ENCODE results near the gene YIPF2. TPM values are rescaled to one million over a fixed set of nuclear protein-coding genes. Genes with fewer than 3 reads are reported as not detected.

The YIPF2 gene
- total RNA-seq, 3 donors from 2014 or later (not counting 1 experiment from before 2014, with no cell fraction given) = 26.4 to 27.8 (median 27.2) TPM

DNA sequence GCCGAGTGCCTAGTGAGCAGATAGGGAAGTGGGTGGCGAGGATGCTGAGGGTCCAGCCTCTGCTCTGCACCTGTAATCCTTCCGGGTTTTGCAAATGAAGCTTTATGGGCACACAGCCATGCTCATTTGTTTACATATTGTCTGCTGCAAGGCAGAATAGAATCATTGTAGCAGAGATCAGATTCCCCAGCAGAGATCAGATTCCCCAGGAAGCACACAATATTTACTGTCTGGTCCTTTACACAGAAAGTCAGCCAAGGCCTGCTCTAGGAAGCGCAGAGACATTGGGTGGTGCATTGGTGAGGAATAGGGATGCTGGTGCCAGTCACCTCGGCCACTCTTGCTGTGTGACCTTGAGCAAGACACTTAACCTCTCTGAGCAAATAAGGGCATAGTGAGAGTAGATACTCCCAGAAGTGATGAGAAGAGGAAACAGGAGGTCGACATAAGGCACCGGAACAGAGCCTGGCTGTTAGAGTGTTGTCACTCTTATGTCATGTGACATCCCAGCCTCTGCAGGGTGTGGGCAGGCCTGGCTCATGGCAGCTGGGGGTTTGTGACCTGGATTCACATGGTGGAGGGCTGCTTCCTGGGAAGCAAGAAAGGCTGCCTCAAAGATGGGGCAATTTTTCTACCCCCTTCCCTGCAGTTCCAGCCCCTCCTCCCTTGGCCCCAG is 31.4 kb downstream of the YIPF2 start:
- intact Hi-C loops (cut with micrococcal nuclease) = no loop called here
- Mint-ChIP-seq H3K4me3 (no peak overlapping the region), H3K4me1 (peaks cover 7 to 10% of the 10 kb centered on the region in 2 donors), H3K27ac (peak overlapping the region in 1 of 2 donors; percentile 42), H3K27me3 (ENCODE audit: low read depth in 2 of 2) (no peaks in the 10 kb centered on the region), H3K9me3 (no peaks in the 10 kb centered on the region), H3K36me3 (no peaks in the 10 kb centered on the region)
- no peaks in the 10 kb centered on the region for H3K27me3 ChIP-seq (ENCODE audit: control insufficient read depth, insufficient read depth, low read length)
- no peak overlapping the region for H3K27ac ChIP-seq (ENCODE audit: low read length)
- H3K4me3 ChIP-seq (ENCODE audit: low read length) = no peak overlapping the region
- WGBS (ENCODE audit: insufficient coverage) = 80% methylated on average over 7 of the region's 7 CpGs
- no peaks in the 10 kb centered on the region for H3K4me1 ChIP-seq (ENCODE audit: control insufficient read depth, insufficient read depth, low read length)
- no peak for TF ChIP-seq CTCF (IDR thresholded peaks at IDR 0.05)
- no peaks in the 10 kb centered on the region for H3K36me3 ChIP-seq (ENCODE audit: control insufficient read depth, insufficient read depth, low read length)
- ATAC-seq (peak in 2 of 3 donors; percentile 44 to 54), DNase-seq (no peak)
- H3K9me3 ChIP-seq (ENCODE audit: control insufficient read depth, insufficient read depth, low read length) = no peaks in the 10 kb centered on the region

- no peak for DNase-seq
- no peaks in the 10 kb centered on the region for H3K27me3 Mint-ChIP-seq (ENCODE audit: low read depth in 2 of 2)
- H3K27ac Mint-ChIP-seq = no peak overlapping the region
- H3K4me3 ChIP-seq (ENCODE audit: low read length) = no peak overlapping the region
- WGBS (ENCODE audit: insufficient coverage) = 96% methylated on average over 12 of the region's 12 CpGs
- no peaks in the 10 kb centered on the region for H3K27me3 ChIP-seq (ENCODE audit: control insufficient read depth, insufficient read depth, low read length)
- H3K4me1 ChIP-seq (ENCODE audit: control insufficient read depth, insufficient read depth, low read length) = no peaks in the 10 kb centered on the region
- H3K27ac ChIP-seq (ENCODE audit: low read length) = no peak overlapping the region
- H3K9me3 ChIP-seq (ENCODE audit: control insufficient read depth, insufficient read depth, low read length) = no peaks in the 10 kb centered on the region
- ATAC-seq = no peak
- no peaks in the 10 kb centered on the region for H3K36me3 Mint-ChIP-seq
- peaks cover 7 to 10% of the 10 kb centered on the region in 2 donors for H3K4me1 Mint-ChIP-seq
- TF ChIP-seq CTCF (IDR thresholded peaks at IDR 0.05) = no peak
- H3K9me3 Mint-ChIP-seq = no peaks in the 10 kb centered on the region
- intact Hi-C loops (cut with micrococcal nuclease) = no loop called here
- H3K4me3 Mint-ChIP-seq = no peak overlapping the region
- no peaks in the 10 kb centered on the region for H3K36me3 ChIP-seq (ENCODE audit: control insufficient read depth, insufficient read depth, low read length)
These were observed 32.5 kb downstream of the YIPF2 start for GRCh38 chr19:10895920-10896319.

DNA sequence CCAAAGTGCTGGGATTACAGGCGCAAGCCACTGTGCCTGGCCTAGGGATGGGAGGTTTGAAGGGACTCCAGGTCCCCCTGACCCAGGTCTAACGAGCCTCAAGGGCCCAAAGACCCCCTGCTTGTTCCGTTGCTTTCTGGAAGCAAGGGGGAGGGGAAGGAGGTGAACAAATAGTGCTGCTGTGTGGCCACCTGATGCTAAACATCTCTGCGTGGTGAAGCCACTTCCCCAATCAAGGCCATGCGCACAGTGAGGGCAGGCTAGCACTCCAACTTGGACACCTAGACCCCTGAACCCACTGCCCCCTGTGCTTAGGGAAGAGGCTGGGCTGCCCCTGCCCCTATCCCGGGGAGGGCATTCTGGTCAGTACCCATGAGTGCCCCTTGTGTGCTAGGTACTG is 33.1 kb downstream of the YIPF2 start:
- Mint-ChIP-seq H3K27me3 (ENCODE audit: low read depth in 2 of 2) (no peaks in the 10 kb centered on the region), H3K27ac (no peak overlapping the region), H3K9me3 (no peaks in the 10 kb centered on the region), H3K4me1 (peaks cover 7 to 10% of the 10 kb centered on the region in 2 donors), H3K4me3 (no peak overlapping the region), H3K36me3 (no peaks in the 10 kb centered on the region)
- Histone ChIP-seq H3K27me3 (ENCODE audit: control insufficient read depth, insufficient read depth, low read length) (no peaks in the 10 kb centered on the region), H3K27ac (ENCODE audit: low read length) (no peak overlapping the region), H3K36me3 (ENCODE audit: control insufficient read depth, insufficient read depth, low read length) (no peaks in the 10 kb centered on the region), H3K4me3 (ENCODE audit: low read length) (no peak overlapping the region), H3K4me1 (ENCODE audit: control insufficient read depth, insufficient read depth, low read length) (no peaks in the 10 kb centered on the region), H3K9me3 (ENCODE audit: control insufficient read depth, insufficient read depth, low read length) (no peaks in the 10 kb centered on the region)
- TF ChIP-seq CTCF (IDR thresholded peaks at IDR 0.05) = no peak
- intact Hi-C loops (cut with micrococcal nuclease) = no loop called here
- WGBS (ENCODE audit: insufficient coverage) = 84% methylated on average over 6 of the region's 6 CpGs
- ATAC-seq = no peak
- DNase-seq = no peak

- Mint-ChIP-seq H3K4me1 (peaks cover 7 to 10% of the 10 kb centered on the region in 2 donors), H3K4me3 (no peak overlapping the region), H3K9me3 (no peaks in the 10 kb centered on the region), H3K36me3 (no peaks in the 10 kb centered on the region), H3K27me3 (ENCODE audit: low read depth in 2 of 2) (no peaks in the 10 kb centered on the region), H3K27ac (no peak overlapping the region)
- H3K36me3 ChIP-seq (ENCODE audit: control insufficient read depth, insufficient read depth, low read length) = no peaks in the 10 kb centered on the region
- ATAC-seq = no peak
- H3K4me3 ChIP-seq (ENCODE audit: low read length) = no peak overlapping the region
- no peaks in the 10 kb centered on the region for H3K4me1 ChIP-seq (ENCODE audit: control insufficient read depth, insufficient read depth, low read length)
- no peak for DNase-seq
- intact Hi-C loops (cut with micrococcal nuclease) = no loop called here
- no peaks in the 10 kb centered on the region for H3K9me3 ChIP-seq (ENCODE audit: control insufficient read depth, insufficient read depth, low read length)
- no peaks in the 10 kb centered on the region for H3K27me3 ChIP-seq (ENCODE audit: control insufficient read depth, insufficient read depth, low read length)
- TF ChIP-seq CTCF (IDR thresholded peaks at IDR 0.05) = no peak
- no peak overlapping the region for H3K27ac ChIP-seq (ENCODE audit: low read length)
- 96% methylated on average over 7 of the region's 7 CpGs for WGBS (ENCODE audit: insufficient coverage)
These were observed 33.6 kb downstream of the YIPF2 start for GRCh38 chr19:10894911-10895213.

All from natural killer cell (primary cell).